Skeletal muscle cell (primary cell): ENCODE results near the gene RTKN2.

Experiments
- DNase-seq: peaks from one replicate; pipeline ENCODE4 v3.0.0-alpha.2; 2010; ENCODE audit warnings: low read depth
- H3K4me3 ChIP-seq: 2 replicates; pipeline ENCODE4 v1.5.1; 2011; ENCODE audit warnings: low read depth, mild to moderate bottlenecking, control low read depth, low read length, moderate library complexity

Gene RTKN2

DNA sequence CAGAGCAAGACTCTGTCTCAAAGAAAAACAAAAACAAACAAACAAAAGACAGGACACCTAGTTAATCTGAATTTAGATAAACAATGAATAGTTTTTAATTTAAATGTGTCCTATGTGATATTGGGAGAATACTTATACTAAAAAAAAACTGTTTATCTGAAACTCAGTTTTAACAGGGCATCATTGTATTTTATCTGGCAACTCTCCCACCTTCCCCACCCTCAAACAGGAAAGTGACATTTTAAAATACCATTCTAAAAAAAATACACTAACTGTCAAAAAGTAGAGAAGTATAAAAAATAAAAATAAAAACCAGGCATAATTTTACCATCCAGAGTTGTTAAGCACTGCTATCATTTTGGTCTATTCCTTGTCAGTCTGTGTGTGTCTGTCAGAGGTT is 119.0 kb downstream of the RTKN2 start:
- no peak for DNase-seq

DNA sequence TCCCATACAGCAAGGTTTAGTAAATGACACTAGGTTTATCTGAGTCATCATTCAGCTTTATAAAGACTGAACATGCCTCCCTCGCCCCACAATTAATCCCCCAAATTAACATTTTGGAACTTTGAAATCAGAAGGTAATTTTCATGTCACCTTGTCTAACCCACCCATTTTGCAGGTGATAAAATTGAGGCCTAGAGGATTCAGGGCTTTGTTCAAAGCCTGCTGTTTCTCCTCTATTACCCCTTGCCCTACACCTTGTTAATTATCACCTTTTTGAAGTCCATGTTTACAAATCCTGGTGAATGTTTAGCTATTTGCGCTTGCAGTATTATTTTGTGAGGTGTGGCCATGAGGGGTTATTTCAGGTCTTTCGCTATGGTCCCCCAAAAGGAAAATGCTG is 120.5 kb downstream of the RTKN2 start:
- DNase-seq = no peak
- H3K4me3 ChIP-seq = no peak overlapping the region

More for the DNA sequence above, 119.0 kb downstream of the RTKN2 start:
- H3K4me3 ChIP-seq = no peak overlapping the region

- no peak overlapping the region for H3K4me3 ChIP-seq
- DNase-seq = no peak
These were observed 121.2 kb downstream of the RTKN2 start for GRCh38 chr10:62147425-62147824.

DNA sequence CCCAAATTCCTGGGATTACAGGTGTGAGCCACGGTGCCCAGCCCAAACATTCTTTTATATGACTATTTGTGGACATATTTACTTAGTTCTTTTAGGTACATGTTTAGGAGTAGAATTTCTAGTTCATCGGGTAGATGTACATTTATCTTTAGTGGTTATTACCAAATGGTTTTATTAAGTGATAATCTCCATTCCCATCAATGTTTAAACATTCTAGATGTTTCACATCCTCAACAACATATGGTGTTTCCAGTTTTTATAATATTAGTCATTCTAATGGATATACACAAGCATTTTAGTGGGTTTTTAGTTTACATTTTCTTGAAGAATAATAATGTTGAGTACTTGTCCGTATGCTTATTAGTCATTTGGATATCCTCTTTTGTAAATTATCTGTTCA is 131.7 kb downstream of the RTKN2 start:
- H3K4me3 ChIP-seq = no peak overlapping the region
- DNase-seq = no peak

- H3K4me3 ChIP-seq = no peak overlapping the region
- DNase-seq = no peak
These were observed 135.0 kb downstream of the RTKN2 start for GRCh38 chr10:62133618-62134017.
